Measurements from ENCODE around the gene TSPAN14. TPM values are rescaled to one million over a fixed set of nuclear protein-coding genes. Genes with fewer than 3 reads are reported as not detected.
A peak's percentile ranks its signal among the peaks of the same experiment; 100 is the strongest.

TSPAN14 gene
- total RNA-seq, 2 experiments from 2014 or later, result 43.9 to 45.5 TPM

GRCh38 chr10:80497187-80498077 is 43.3 kb downstream of the TSPAN14 start:
- CTCF ChIA-PET, result interaction anchor here (1.1 to 23.2 kb wide), 6 partner anchors 8 to 37 kb away, joined by 3 to 1114 read pairs (median 9); partner anchors contain the start of gene TSPAN14
- peak overlapping the region; percentile 56 for H3K4me3 Mint-ChIP-seq
- TF ChIP-seq, protein P1, sequence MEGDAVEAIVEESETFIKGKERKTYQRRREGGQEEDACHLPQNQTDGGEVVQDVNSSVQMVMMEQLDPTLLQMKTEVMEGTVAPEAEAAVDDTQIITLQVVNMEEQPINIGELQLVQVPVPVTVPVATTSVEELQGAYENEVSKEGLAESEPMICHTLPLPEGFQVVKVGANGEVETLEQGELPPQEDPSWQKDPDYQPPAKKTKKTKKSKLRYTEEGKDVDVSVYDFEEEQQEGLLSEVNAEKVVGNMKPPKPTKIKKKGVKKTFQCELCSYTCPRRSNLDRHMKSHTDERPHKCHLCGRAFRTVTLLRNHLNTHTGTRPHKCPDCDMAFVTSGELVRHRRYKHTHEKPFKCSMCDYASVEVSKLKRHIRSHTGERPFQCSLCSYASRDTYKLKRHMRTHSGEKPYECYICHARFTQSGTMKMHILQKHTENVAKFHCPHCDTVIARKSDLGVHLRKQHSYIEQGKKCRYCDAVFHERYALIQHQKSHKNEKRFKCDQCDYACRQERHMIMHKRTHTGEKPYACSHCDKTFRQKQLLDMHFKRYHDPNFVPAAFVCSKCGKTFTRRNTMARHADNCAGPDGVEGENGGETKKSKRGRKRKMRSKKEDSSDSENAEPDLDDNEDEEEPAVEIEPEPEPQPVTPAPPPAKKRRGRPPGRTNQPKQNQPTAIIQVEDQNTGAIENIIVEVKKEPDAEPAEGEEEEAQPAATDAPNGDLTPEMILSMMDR (IDR thresholded peaks at IDR 0.05), result no peak
- H3K4me1 Mint-ChIP-seq (ENCODE audit: low read depth), result peaks cover 94% of the 10 kb centered on the region
- POLR2A ChIA-PET, result interaction anchor here (0.6 to 10.2 kb wide), 13 partner anchors 11 to 90 kb away, joined by 3 to 113 read pairs (median 4); no protein-coding TSS in a partner anchor
- H3K9me3 Mint-ChIP-seq, result peaks cover 9% of the 10 kb centered on the region
- H3K27ac Mint-ChIP-seq, result peak overlapping the region; percentile 90
- ATAC-seq (peak; percentile 21), DNase-seq (peak; percentile 51)
- peaks cover 57% of the 10 kb centered on the region for H3K36me3 Mint-ChIP-seq (ENCODE audit: low read depth)
- no peaks in the 10 kb centered on the region for H3K27me3 Mint-ChIP-seq
- intact Hi-C loops (cut with micrococcal nuclease), result loop anchor here (2.0 kb wide), 1 partner anchor 45 kb away; no protein-coding TSS in a partner anchor

DNA sequence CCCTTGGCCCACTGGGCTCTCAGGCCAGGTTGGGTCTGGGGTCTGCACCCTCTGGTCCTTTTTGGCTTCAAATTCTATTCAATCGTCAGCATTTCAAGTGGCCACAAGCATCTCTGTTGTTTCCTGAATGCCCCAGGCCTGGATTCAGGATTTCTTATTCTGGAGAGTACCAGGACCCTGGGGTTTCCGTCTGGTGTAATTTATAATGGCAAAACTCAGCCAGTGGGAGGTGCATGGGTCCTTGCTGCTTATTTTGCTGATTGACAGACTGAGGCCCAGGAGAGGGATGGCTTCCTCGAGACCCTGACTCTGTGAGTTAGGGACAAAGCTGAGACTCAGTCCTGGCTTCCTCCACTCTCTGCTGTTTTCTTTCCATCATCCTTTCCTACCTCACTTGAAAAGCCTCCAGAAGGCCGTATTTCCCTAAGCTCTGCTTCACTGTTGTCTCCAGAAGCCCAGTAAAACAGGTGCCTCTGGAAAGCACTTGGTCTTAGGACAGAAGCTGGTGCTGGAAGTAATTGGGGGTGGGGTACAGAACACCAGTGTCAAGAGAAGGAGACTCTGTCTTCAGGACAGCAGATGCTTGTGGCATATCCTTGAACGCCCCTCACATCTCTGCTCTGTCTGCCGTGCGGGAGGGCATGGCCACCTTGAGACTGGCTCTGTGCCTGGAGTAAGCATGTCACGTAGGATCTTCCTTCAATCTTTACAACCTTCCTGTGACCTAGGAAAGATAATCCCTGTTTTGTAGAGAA is 44.1 kb downstream of the TSPAN14 start:
- peaks cover 9% of the 10 kb centered on the region for H3K9me3 Mint-ChIP-seq
- peaks cover 54% of the 10 kb centered on the region for H3K36me3 Mint-ChIP-seq (ENCODE audit: low read depth)
- intact Hi-C loops (cut with micrococcal nuclease), result loop anchor here (2.0 kb wide), 1 partner anchor 45 kb away; no protein-coding TSS in a partner anchor

GRCh38 chr10:80498833-80499741 is 45.0 kb downstream of the TSPAN14 start:
- intact Hi-C loops (cut with micrococcal nuclease), result loop anchor here (2.0 kb wide), 1 partner anchor 46 kb away; no protein-coding TSS in a partner anchor

More for the DNA sequence above, 44.1 kb downstream of the TSPAN14 start:
- peak; percentile 35 for ATAC-seq
- ChIA-PET POLR2A (interaction anchor here (0.6 to 10.2 kb wide), 16 partner anchors 11 to 90 kb away, joined by 3 to 113 read pairs (median 6); no protein-coding TSS in a partner anchor), CTCF (interaction anchor here (1.3 to 23.2 kb wide), 5 partner anchors 9 to 120 kb away, joined by 4 to 1114 read pairs (median 7); partner anchors contain the start of gene TSPAN14)
- peak; percentile 20 for DNase-seq
- TF ChIP-seq, protein P1 (IDR thresholded peaks at IDR 0.05), result no peak
- Mint-ChIP-seq H3K27ac (peak overlapping the region; percentile 90), H3K4me1 (ENCODE audit: low read depth) (peaks cover 96% of the 10 kb centered on the region), H3K27me3 (no peaks in the 10 kb centered on the region), H3K4me3 (peak overlapping the region; percentile 56)

More at GRCh38 chr10:80498833-80499741, 45.0 kb downstream of the TSPAN14 start:
- peak overlapping the region; percentile 90 for H3K27ac Mint-ChIP-seq
- H3K27me3 Mint-ChIP-seq, result no peaks in the 10 kb centered on the region
- ChIA-PET POLR2A (interaction anchor here (0.6 to 10.2 kb wide), 14 partner anchors 12 to 78 kb away, joined by 3 to 113 read pairs (median 7); no protein-coding TSS in a partner anchor), CTCF (interaction anchor here (1.0 to 23.2 kb wide), 7 partner anchors 10 to 425 kb away, joined by 3 to 1114 read pairs (median 4); partner anchors contain the start of gene TSPAN14)
- peaks cover 9% of the 10 kb centered on the region for H3K9me3 Mint-ChIP-seq
- ATAC-seq (peak; percentile 78), DNase-seq (peak; percentile 89)
- TF ChIP-seq, protein P1 (IDR thresholded peaks at IDR 0.05), result no peak
- peaks cover 96% of the 10 kb centered on the region for H3K4me1 Mint-ChIP-seq (ENCODE audit: low read depth)
- H3K4me3 Mint-ChIP-seq, result peak overlapping the region; percentile 56
- H3K36me3 Mint-ChIP-seq (ENCODE audit: low read depth), result peaks cover 49% of the 10 kb centered on the region
